ENCODE data around the gene CUL3.
"Not testable (repeated sequence)": the region's sequence is repeated elsewhere in the genome, so short reads cannot be mapped to it uniquely, and the experiment has no call there.

Gene CUL3

GRCh38 chr2:224518806-224519580 lies 66.2 kb downstream of the CUL3 start:
- no peak for TF ChIP-seq REST (IDR thresholded peaks at IDR 0.05; ENCODE audit: insufficient replicate concordance, low read depth)
- TF ChIP-seq POLR2AphosphoS5 (IDR thresholded peaks at IDR 0.05; ENCODE audit: low read depth), result no peak
- TF ChIP-seq, protein P1, sequence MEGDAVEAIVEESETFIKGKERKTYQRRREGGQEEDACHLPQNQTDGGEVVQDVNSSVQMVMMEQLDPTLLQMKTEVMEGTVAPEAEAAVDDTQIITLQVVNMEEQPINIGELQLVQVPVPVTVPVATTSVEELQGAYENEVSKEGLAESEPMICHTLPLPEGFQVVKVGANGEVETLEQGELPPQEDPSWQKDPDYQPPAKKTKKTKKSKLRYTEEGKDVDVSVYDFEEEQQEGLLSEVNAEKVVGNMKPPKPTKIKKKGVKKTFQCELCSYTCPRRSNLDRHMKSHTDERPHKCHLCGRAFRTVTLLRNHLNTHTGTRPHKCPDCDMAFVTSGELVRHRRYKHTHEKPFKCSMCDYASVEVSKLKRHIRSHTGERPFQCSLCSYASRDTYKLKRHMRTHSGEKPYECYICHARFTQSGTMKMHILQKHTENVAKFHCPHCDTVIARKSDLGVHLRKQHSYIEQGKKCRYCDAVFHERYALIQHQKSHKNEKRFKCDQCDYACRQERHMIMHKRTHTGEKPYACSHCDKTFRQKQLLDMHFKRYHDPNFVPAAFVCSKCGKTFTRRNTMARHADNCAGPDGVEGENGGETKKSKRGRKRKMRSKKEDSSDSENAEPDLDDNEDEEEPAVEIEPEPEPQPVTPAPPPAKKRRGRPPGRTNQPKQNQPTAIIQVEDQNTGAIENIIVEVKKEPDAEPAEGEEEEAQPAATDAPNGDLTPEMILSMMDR (IDR thresholded peaks at IDR 0.05; ENCODE audit: insufficient read depth, low read length), result no peak
- TF ChIP-seq SPI1 (IDR thresholded peaks at IDR 0.05; ENCODE audit: borderline replicate concordance, low read depth), result no peak
- no peak for TF ChIP-seq GABPA (IDR thresholded peaks at IDR 0.05; ENCODE audit: low read depth)
- Histone ChIP-seq H3K27ac (replicated peaks) (no peak overlapping the region), H3K4me3 (replicated peaks; ENCODE audit: insufficient read depth, low read length) (no peak overlapping the region), H3K27me3 (ENCODE audit: insufficient read depth, poor library complexity, severe bottlenecking) (no peaks in the 10 kb centered on the region)
- no peak for DNase-seq (ENCODE audit: low read depth in 1 of 2, low spot score in 1 of 2)

- Histone ChIP-seq H3K27me3 (ENCODE audit: insufficient read depth, poor library complexity, severe bottlenecking) (no peaks in the 10 kb centered on the region), H3K4me3 (replicated peaks; ENCODE audit: insufficient read depth, low read length) (no peak overlapping the region), H3K27ac (replicated peaks) (peak overlapping the region; percentile 7; the same call in 1 of the 2 replicates)
- no peak for DNase-seq (ENCODE audit: low read depth in 1 of 2, low spot score in 1 of 2)
- TF ChIP-seq GABPA (IDR thresholded peaks at IDR 0.05; ENCODE audit: low read depth) (no peak), SPI1 (IDR thresholded peaks at IDR 0.05; ENCODE audit: borderline replicate concordance, low read depth) (peak; percentile 82)
Measured at GRCh38 chr2:224517963-224518362, 67.2 kb downstream of the CUL3 start.

DNA sequence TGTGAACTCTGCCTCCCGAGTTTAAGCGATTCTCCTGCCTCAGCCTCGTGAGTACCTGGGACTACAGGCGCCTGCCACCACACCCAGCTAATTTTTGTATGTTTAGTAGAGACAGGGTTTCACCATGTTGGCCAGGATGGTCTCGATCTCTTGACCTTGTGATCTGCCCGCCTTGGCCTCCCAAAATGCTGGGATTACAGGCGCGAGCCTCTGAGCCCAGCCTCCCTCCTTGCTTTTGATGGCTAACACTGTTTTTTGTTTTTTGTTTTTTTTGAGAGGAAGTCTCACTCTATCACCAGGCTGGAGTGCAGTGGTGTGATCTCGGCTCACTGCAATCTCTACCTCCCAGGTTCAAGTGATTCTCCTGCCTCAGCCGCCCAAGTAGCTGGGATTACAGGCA lies 68.8 kb downstream of the CUL3 start:
- H3K4me3 ChIP-seq (replicated peaks; ENCODE audit: insufficient read depth, low read length); H3K27me3 ChIP-seq (ENCODE audit: insufficient read depth, poor library complexity, severe bottlenecking); H3K27ac ChIP-seq (replicated peaks); DNase-seq (ENCODE audit: low read depth in 1 of 2, low spot score in 1 of 2): not testable (repeated sequence)

DNA sequence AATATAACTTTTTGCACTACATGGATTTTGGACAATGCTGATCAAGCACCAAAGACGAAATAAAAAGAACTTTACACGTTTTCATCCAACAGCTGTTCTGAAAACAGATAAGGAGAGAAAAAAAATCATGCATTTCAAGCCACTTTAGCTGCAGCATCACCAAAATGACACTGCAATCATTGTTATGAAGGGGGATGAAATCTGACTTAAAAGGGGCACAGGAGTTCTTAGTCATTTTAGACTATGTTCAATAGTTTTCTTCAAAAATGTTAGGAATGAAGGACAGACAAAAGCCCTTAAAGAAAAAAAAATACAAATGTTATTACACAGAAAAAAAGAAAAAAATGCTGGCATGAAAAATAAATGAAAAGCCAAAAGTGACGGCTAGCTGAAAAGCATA lies 71.2 kb downstream of the CUL3 start:
- TF ChIP-seq REST (IDR thresholded peaks at IDR 0.05; ENCODE audit: insufficient replicate concordance, low read depth) (no peak), SPI1 (IDR thresholded peaks at IDR 0.05; ENCODE audit: borderline replicate concordance, low read depth) (no peak), GABPA (IDR thresholded peaks at IDR 0.05; ENCODE audit: low read depth) (no peak), POLR2AphosphoS5 (IDR thresholded peaks at IDR 0.05; ENCODE audit: low read depth) (no peak)
- TF ChIP-seq, protein P1 (IDR thresholded peaks at IDR 0.05; ENCODE audit: insufficient read depth, low read length), result no peak
- H3K4me3 ChIP-seq (replicated peaks; ENCODE audit: insufficient read depth, low read length), result no peak overlapping the region
- H3K27me3 ChIP-seq (ENCODE audit: insufficient read depth, poor library complexity, severe bottlenecking), result no peaks in the 10 kb centered on the region
- no peak overlapping the region for H3K27ac ChIP-seq (replicated peaks)
- DNase-seq (ENCODE audit: low read depth in 1 of 2, low spot score in 1 of 2), result no peak

- H3K27ac ChIP-seq (replicated peaks), result no peak overlapping the region
- TF ChIP-seq, protein P1 (IDR thresholded peaks at IDR 0.05; ENCODE audit: insufficient read depth, low read length), result no peak
- no peak for TF ChIP-seq GABPA (IDR thresholded peaks at IDR 0.05; ENCODE audit: low read depth)
- no peak for TF ChIP-seq POLR2AphosphoS5 (IDR thresholded peaks at IDR 0.05; ENCODE audit: low read depth)
- no peak for TF ChIP-seq SPI1 (IDR thresholded peaks at IDR 0.05; ENCODE audit: borderline replicate concordance, low read depth)
- no peak for TF ChIP-seq REST (IDR thresholded peaks at IDR 0.05; ENCODE audit: insufficient replicate concordance, low read depth)
- no peak overlapping the region for H3K4me3 ChIP-seq (replicated peaks; ENCODE audit: insufficient read depth, low read length)
- DNase-seq (ENCODE audit: low read depth in 1 of 2, low spot score in 1 of 2), result no peak
- no peaks in the 10 kb centered on the region for H3K27me3 ChIP-seq (ENCODE audit: insufficient read depth, poor library complexity, severe bottlenecking)
Measured at GRCh38 chr2:224507789-224508188, 77.4 kb downstream of the CUL3 start.
